ENCODE measurements around the gene TUBA3E.

DNA sequence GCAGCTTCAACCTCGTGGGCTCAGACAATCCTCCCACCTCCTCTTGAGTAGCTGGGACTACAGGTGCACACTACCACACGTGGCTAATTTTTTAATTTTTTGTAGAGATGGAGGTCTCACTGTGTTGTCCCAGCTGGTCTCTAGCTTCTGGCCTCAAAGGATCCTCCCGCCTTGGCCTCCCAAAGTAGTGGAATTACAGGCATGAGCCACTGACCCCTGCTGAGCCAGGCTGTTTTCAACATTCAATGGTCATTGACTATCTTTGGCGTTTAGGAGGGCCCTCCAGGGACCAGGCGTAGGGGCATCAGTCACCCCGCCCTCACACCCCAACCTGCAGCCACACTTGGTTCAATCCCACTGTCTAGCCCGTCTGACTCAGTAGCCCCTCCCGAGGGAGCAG, 11.0 kb downstream of the TUBA3E start:
- TF ChIP-seq, protein P1, sequence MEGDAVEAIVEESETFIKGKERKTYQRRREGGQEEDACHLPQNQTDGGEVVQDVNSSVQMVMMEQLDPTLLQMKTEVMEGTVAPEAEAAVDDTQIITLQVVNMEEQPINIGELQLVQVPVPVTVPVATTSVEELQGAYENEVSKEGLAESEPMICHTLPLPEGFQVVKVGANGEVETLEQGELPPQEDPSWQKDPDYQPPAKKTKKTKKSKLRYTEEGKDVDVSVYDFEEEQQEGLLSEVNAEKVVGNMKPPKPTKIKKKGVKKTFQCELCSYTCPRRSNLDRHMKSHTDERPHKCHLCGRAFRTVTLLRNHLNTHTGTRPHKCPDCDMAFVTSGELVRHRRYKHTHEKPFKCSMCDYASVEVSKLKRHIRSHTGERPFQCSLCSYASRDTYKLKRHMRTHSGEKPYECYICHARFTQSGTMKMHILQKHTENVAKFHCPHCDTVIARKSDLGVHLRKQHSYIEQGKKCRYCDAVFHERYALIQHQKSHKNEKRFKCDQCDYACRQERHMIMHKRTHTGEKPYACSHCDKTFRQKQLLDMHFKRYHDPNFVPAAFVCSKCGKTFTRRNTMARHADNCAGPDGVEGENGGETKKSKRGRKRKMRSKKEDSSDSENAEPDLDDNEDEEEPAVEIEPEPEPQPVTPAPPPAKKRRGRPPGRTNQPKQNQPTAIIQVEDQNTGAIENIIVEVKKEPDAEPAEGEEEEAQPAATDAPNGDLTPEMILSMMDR (optimal IDR thresholded peaks at IDR 0.05 in 1 of 3, IDR thresholded peaks at IDR 0.05 in 1 of 3, conservative IDR thresholded peaks at IDR 0.05 in 1 of 3; ENCODE audit: extremely low read depth in 1 of 3, insufficient read depth in 2 of 3, low read length in 3 of 3): no peak
- no peak for TF ChIP-seq EZH2 (IDR thresholded peaks at IDR 0.05; ENCODE audit: low read length)

Measured in keratinocyte (primary cell).